Testis (tissue), 3 donors: Measurements from ENCODE around the gene ADSS2. TPM values are rescaled to one million over a fixed set of nuclear protein-coding genes. Genes with fewer than 3 reads are reported as not detected.
"Not testable (repeated sequence)": the region's sequence is repeated elsewhere in the genome, so short reads cannot be mapped to it uniquely, and the experiment has no call there.

ENCODE experiments used
- DNase-seq: peaks from one replicate; pipeline ENCODE4 v3.0.0-alpha.2; 2019
- H3K27ac ChIP-seq, 2 donors: fragments of 200-600 bp; sonication (generic); one replicate each; pipeline ENCODE4 v1.5.1; 2019
- H3K27me3 ChIP-seq: fragments of 200-600 bp; sonication (generic); one replicate; pipeline ENCODE4 v1.5.1; 2019
- H3K36me3 ChIP-seq: fragments of 200-600 bp; sonication (generic); one replicate; pipeline ENCODE4 v1.5.1; 2017; ENCODE audit warnings: low read depth; ENCODE audit errors: missing control alignments
- H3K4me1 ChIP-seq: fragments of 200-600 bp; sonication (generic); one replicate; pipeline ENCODE4 v1.5.1; 2019
- H3K4me3 ChIP-seq, 2 donors: fragments of 200-600 bp; sonication (generic); one replicate each; pipeline ENCODE4 v1.5.1; 2017 to 2019
- H3K9me3 ChIP-seq: fragments of 200-600 bp; sonication (generic); one replicate; pipeline ENCODE4 v1.5.1; 2017
- CTCF ChIP-seq, 3 experiments: fragments of 450-650 bp in 2 of 3; fragments of 200-600 bp in 1 of 3; sonication (generic) in 1 of 3; IDR thresholded peaks; one replicate each; pipeline ENCODE4 v1.5.1; 2016 to 2019; ENCODE audit warnings: antibody characterized with exemption in 3 of 3, mild to moderate bottlenecking in 2 of 3, moderate library complexity in 1 of 3
- POLR2A ChIP-seq: fragments of 450-650 bp; IDR thresholded peaks from one replicate; pipeline ENCODE4 v1.6.1; 2017; ENCODE audit warnings: antibody characterized with exemption, mild to moderate bottlenecking, moderate library complexity
- WGBS, 2 donors: methylation state at CpG; one replicate each; pipeline ENCODE4 v1.1.5; 2018; 5-methylcytosine and 5-hydroxymethylcytosine counted together
- intact Hi-C: fragments of 100-400 bp; cut with DNase I; formaldehyde crosslinking; loops from one replicate; pipeline ENCODE4 v1.15.1; 2023; ENCODE audit warnings: low total_unique reads
- polyA plus RNA-seq: library from polyadenylated mRNA; stranded (reverse); fragments of 350-450 nt; fragmentation: Illumina TruSeq; extraction: RNeasy Lipid Tissue Mini Kit (QIAGEN cat#74804); gene quantifications from one replicate; pipeline ENCODE4 v1.2.3, GENCODE V29; 2014; ENCODE audit warnings: low read depth, low replicate concordance; ENCODE audit not compliant: insufficient read depth
- total RNA-seq, 2 donors: library from RNA; depleted of rRNA; stranded (reverse); fragments of >200 nt; gene quantifications; one replicate each; pipeline ENCODE4 v1.2.3, GENCODE V29; 2016

ADSS2 gene
- total and polyA plus RNA-seq, 3 donors from 2014 or later, result 61.0 to 96.2 (median 76.3) TPM

- Histone ChIP-seq H3K4me1 (no peaks in the 10 kb centered on the region), H3K27ac (no peak overlapping the region), H3K36me3 (no peaks in the 10 kb centered on the region), H3K9me3 (no peaks in the 10 kb centered on the region), H3K4me3 (no peak overlapping the region), H3K27me3 (no peaks in the 10 kb centered on the region)
- intact Hi-C loops, result no loop called here
- WGBS, 2 donors, result 88 to 92% methylated on average over 7 of the region's 7 CpGs
- no peak for DNase-seq
- TF ChIP-seq POLR2A (no peak), CTCF (IDR thresholded peaks at IDR 0.05) (no peak)
Measured at GRCh38 chr1:244381878-244382565, 69.7 kb downstream of the ADSS2 start.

GRCh38 chr1:244376126-244376525 lies 75.6 kb downstream of the ADSS2 start:
- intact Hi-C loops, result no loop called here
- H3K27me3 ChIP-seq, result no peaks in the 10 kb centered on the region
- no peak overlapping the region for H3K4me3 ChIP-seq
- DNase-seq, result no peak
- 81 to 82% methylated on average over 6 of the region's 6 CpGs for WGBS, 2 donors
- H3K36me3 ChIP-seq, result no peaks in the 10 kb centered on the region
- TF ChIP-seq POLR2A (no peak), CTCF (IDR thresholded peaks at IDR 0.05) (no peak)
- H3K27ac ChIP-seq, result no peak overlapping the region
- no peaks in the 10 kb centered on the region for H3K9me3 ChIP-seq
- no peaks in the 10 kb centered on the region for H3K4me1 ChIP-seq

- DNase-seq, result no peak
- no peaks in the 10 kb centered on the region for H3K4me1 ChIP-seq
- H3K27me3 ChIP-seq, result no peaks in the 10 kb centered on the region
- 52 to 76% methylated on average over 7 of the region's 7 CpGs for WGBS, 2 donors
- H3K27ac ChIP-seq, result no peak overlapping the region
- no peaks in the 10 kb centered on the region for H3K9me3 ChIP-seq
- H3K36me3 ChIP-seq, result no peaks in the 10 kb centered on the region
- TF ChIP-seq POLR2A, result no peak
- TF ChIP-seq CTCF (IDR thresholded peaks at IDR 0.05), result no peak
- H3K4me3 ChIP-seq, result no peak overlapping the region
- intact Hi-C loops, result no loop called here
Measured at GRCh38 chr1:244375051-244375450, 76.7 kb downstream of the ADSS2 start.

GRCh38 chr1:244374484-244374883 lies 77.2 kb downstream of the ADSS2 start:
- H3K4me3 ChIP-seq, DNase-seq, H3K9me3 ChIP-seq, H3K27me3 ChIP-seq, intact Hi-C loops, H3K4me1 ChIP-seq, H3K36me3 ChIP-seq, H3K27ac ChIP-seq: not testable (repeated sequence)
- 85 to 88% methylated on average over 6 of the region's 6 CpGs for WGBS, 2 donors

- Histone ChIP-seq H3K9me3 (no peaks in the 10 kb centered on the region), H3K4me3 (no peak overlapping the region), H3K27ac (no peak overlapping the region), H3K4me1 (no peaks in the 10 kb centered on the region), H3K36me3 (no peaks in the 10 kb centered on the region), H3K27me3 (no peaks in the 10 kb centered on the region)
- DNase-seq, result no peak
- intact Hi-C loops, result no loop called here
- 89 to 92% methylated on average over 11 of the region's 11 CpGs for WGBS, 2 donors
- TF ChIP-seq POLR2A, result no peak
- no peak for TF ChIP-seq CTCF (IDR thresholded peaks at IDR 0.05)
Measured at GRCh38 chr1:244371242-244372141, 80.2 kb downstream of the ADSS2 start.
